ENCODE data around the gene RAD51.

The RAD51 gene

GRCh38 chr15:40722354-40722753, 27.4 kb downstream of the RAD51 start:
- Histone ChIP-seq H3K9ac (ENCODE audit: low read length) (no peak overlapping the region), H3K9me3 (ENCODE audit: low read length) (no peaks in the 10 kb centered on the region), H3K27ac (ENCODE audit: low read depth, low read length) (no peak overlapping the region), H3K36me3 (ENCODE audit: insufficient read depth, low read length) (no peaks in the 10 kb centered on the region), H3K27me3 (ENCODE audit: control insufficient read depth in 1 of 2, insufficient read depth in 2 of 2, low read length in 2 of 2) (no peaks in the 10 kb centered on the region), H3K4me1 (ENCODE audit: insufficient read depth, low read length) (no peaks in the 10 kb centered on the region), H3K4me3 (ENCODE audit: low read depth in 1 of 2, low read length in 2 of 2) (no peak overlapping the region)

GRCh38 chr15:40722934-40723333, 28.0 kb downstream of the RAD51 start:
- Histone ChIP-seq H3K36me3 (ENCODE audit: insufficient read depth, low read length) (no peaks in the 10 kb centered on the region), H3K4me1 (ENCODE audit: insufficient read depth, low read length) (no peaks in the 10 kb centered on the region), H3K9me3 (ENCODE audit: low read length) (no peaks in the 10 kb centered on the region), H3K27ac (ENCODE audit: low read depth, low read length) (no peak overlapping the region), H3K27me3 (ENCODE audit: control insufficient read depth in 1 of 2, insufficient read depth in 2 of 2, low read length in 2 of 2) (no peaks in the 10 kb centered on the region), H3K4me3 (ENCODE audit: low read depth in 1 of 2, low read length in 2 of 2) (no peak overlapping the region), H3K9ac (ENCODE audit: low read length) (no peak overlapping the region)

DNA sequence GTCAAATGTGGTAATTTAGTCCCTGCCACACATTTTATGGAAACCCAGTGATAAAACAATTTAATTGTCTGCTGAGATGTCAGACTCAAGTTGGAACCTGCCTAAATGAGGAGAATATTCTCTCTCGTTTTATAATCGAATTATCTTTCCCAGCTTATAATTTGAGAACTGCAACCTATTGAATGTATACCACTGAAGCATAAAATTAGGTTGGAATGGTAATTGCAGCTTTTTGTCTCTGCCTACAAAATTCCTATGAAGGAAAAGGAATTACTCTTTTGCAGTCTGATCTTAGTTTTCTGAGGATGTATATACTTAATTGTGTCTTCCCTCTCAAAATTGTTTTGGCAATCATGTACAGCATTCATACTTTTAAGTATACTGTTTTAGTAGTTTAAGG, 28.9 kb downstream of the RAD51 start:
- Histone ChIP-seq H3K9ac (ENCODE audit: low read length) (no peak overlapping the region), H3K4me3 (ENCODE audit: low read depth in 1 of 2, low read length in 2 of 2) (no peak overlapping the region), H3K27ac (ENCODE audit: low read depth, low read length) (no peak overlapping the region), H3K9me3 (ENCODE audit: low read length) (no peaks in the 10 kb centered on the region), H3K27me3 (ENCODE audit: control insufficient read depth in 1 of 2, insufficient read depth in 2 of 2, low read length in 2 of 2) (no peaks in the 10 kb centered on the region), H3K4me1 (ENCODE audit: insufficient read depth, low read length) (no peaks in the 10 kb centered on the region), H3K36me3 (ENCODE audit: insufficient read depth, low read length) (no peaks in the 10 kb centered on the region)

- H3K36me3 ChIP-seq (ENCODE audit: insufficient read depth, low read length) = peaks cover 15% of the 10 kb centered on the region
- no peaks in the 10 kb centered on the region for H3K4me1 ChIP-seq (ENCODE audit: insufficient read depth, low read length)
- no peaks in the 10 kb centered on the region for H3K27me3 ChIP-seq (ENCODE audit: control insufficient read depth in 1 of 2, insufficient read depth in 2 of 2, low read length in 2 of 2)
- H3K27ac ChIP-seq (ENCODE audit: low read depth, low read length) = no peak overlapping the region
- no peaks in the 10 kb centered on the region for H3K9me3 ChIP-seq (ENCODE audit: low read length)
- H3K4me3 ChIP-seq (ENCODE audit: low read depth in 1 of 2, low read length in 2 of 2) = no peak overlapping the region
- no peak overlapping the region for H3K9ac ChIP-seq (ENCODE audit: low read length)
Measured at GRCh38 chr15:40731034-40731433, 36.1 kb downstream of the RAD51 start.

- Histone ChIP-seq H3K36me3 (ENCODE audit: insufficient read depth, low read length) (peaks cover 47% of the 10 kb centered on the region), H3K4me3 (ENCODE audit: low read depth in 1 of 2, low read length in 2 of 2) (no peak overlapping the region), H3K27me3 (ENCODE audit: control insufficient read depth in 1 of 2, insufficient read depth in 2 of 2, low read length in 2 of 2) (no peaks in the 10 kb centered on the region), H3K9me3 (ENCODE audit: low read length) (no peaks in the 10 kb centered on the region), H3K27ac (ENCODE audit: low read depth, low read length) (no peak overlapping the region), H3K9ac (ENCODE audit: low read length) (no peak overlapping the region), H3K4me1 (ENCODE audit: insufficient read depth, low read length) (no peaks in the 10 kb centered on the region)
Measured at GRCh38 chr15:40736575-40736974, 41.6 kb downstream of the RAD51 start.

DNA sequence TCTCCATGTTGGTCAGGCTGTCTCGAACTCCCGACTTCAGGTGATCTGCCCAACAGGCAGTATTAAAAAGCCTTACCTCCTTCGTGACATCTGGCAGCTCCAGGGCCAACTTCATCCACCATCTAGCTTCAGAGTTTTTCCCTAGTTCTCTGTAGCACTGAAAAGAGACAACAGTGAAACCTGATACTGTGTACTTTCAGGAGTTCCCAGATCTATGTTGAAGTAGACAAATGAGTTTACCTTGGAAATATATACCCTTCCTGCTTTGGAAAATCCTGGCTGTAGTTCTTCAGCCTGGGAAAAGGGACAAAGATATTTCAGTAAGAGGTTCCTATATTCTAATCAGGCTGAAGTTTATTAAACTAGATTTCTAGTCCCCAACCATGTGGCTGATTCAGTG, 42.1 kb downstream of the RAD51 start:
- no peaks in the 10 kb centered on the region for H3K4me1 ChIP-seq (ENCODE audit: insufficient read depth, low read length)
- no peaks in the 10 kb centered on the region for H3K9me3 ChIP-seq (ENCODE audit: low read length)
- H3K27me3 ChIP-seq (ENCODE audit: control insufficient read depth in 1 of 2, insufficient read depth in 2 of 2, low read length in 2 of 2) = no peaks in the 10 kb centered on the region
- H3K9ac ChIP-seq (ENCODE audit: low read length) = no peak overlapping the region
- no peak overlapping the region for H3K27ac ChIP-seq (ENCODE audit: low read depth, low read length)
- H3K36me3 ChIP-seq (ENCODE audit: insufficient read depth, low read length) = peaks cover 47% of the 10 kb centered on the region
- H3K4me3 ChIP-seq (ENCODE audit: low read depth in 1 of 2, low read length in 2 of 2) = no peak overlapping the region

GRCh38 chr15:40739047-40739446, 44.1 kb downstream of the RAD51 start:
- H3K27ac ChIP-seq (ENCODE audit: low read depth, low read length) = no peak overlapping the region
- peaks cover 54% of the 10 kb centered on the region for H3K36me3 ChIP-seq (ENCODE audit: insufficient read depth, low read length)
- H3K4me3 ChIP-seq (ENCODE audit: low read depth in 1 of 2, low read length in 2 of 2) = no peak overlapping the region
- H3K9ac ChIP-seq (ENCODE audit: low read length) = no peak overlapping the region
- no peaks in the 10 kb centered on the region for H3K9me3 ChIP-seq (ENCODE audit: low read length)
- no peaks in the 10 kb centered on the region for H3K27me3 ChIP-seq (ENCODE audit: control insufficient read depth in 1 of 2, insufficient read depth in 2 of 2, low read length in 2 of 2)
- H3K4me1 ChIP-seq (ENCODE audit: insufficient read depth, low read length) = no peaks in the 10 kb centered on the region

DNA sequence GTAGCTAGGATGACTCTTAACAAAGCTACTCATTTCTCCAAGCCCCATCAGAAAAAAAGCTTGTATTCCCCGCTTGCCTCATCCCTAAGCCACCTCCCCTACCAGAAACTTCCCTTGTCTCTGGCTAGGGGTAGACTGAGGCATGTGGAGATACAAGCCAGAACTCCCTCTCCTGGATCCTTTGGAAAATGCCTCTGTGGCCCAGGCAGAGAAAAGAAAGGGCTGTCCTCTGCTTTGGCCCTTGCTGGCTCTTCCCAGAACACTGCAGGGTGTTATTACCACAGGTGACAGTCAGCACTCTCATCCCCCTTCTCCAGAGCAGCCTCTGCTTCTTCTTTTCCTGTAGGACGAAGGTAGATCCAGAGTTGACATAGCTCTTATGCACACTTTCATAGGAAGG, 44.9 kb downstream of the RAD51 start:
- Histone ChIP-seq H3K9ac (ENCODE audit: low read length) (no peak overlapping the region), H3K36me3 (ENCODE audit: insufficient read depth, low read length) (peaks cover 54% of the 10 kb centered on the region), H3K9me3 (ENCODE audit: low read length) (no peaks in the 10 kb centered on the region), H3K4me1 (ENCODE audit: insufficient read depth, low read length) (no peaks in the 10 kb centered on the region), H3K4me3 (ENCODE audit: low read depth in 1 of 2, low read length in 2 of 2) (no peak overlapping the region), H3K27ac (ENCODE audit: low read depth, low read length) (no peak overlapping the region), H3K27me3 (ENCODE audit: control insufficient read depth in 1 of 2, insufficient read depth in 2 of 2, low read length in 2 of 2) (no peaks in the 10 kb centered on the region)

DNA sequence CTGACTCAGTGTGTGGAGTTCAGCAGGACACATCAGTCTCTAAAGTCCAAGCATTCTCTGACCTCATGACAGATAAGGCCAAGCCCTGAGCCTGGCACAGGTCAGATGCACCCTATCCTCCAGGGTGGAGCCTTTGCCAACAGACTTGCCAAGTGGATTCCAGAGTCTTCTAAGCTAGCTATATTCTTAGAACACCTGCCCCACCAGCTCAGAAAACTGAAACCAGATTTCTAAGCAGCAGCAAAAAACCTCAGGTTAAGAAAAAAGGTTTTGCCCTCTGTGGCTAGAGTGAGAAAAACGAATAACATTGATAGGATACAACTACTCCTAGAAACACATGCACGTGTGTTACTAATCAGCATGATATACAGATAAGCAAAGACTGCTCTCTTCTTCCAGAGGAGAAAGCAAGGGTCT, 48.5 kb downstream of the RAD51 start:
- Histone ChIP-seq H3K4me3 (ENCODE audit: low read depth in 1 of 2, low read length in 2 of 2) (no peak overlapping the region), H3K27me3 (ENCODE audit: control insufficient read depth in 1 of 2, insufficient read depth in 2 of 2, low read length in 2 of 2) (no peaks in the 10 kb centered on the region), H3K9me3 (ENCODE audit: low read length) (no peaks in the 10 kb centered on the region), H3K36me3 (ENCODE audit: insufficient read depth, low read length) (peaks cover 31% of the 10 kb centered on the region), H3K9ac (ENCODE audit: low read length) (no peak overlapping the region), H3K4me1 (ENCODE audit: insufficient read depth, low read length) (no peaks in the 10 kb centered on the region), H3K27ac (ENCODE audit: low read depth, low read length) (no peak overlapping the region)

- no peaks in the 10 kb centered on the region for H3K4me1 ChIP-seq (ENCODE audit: insufficient read depth, low read length)
- peaks cover 29% of the 10 kb centered on the region for H3K36me3 ChIP-seq (ENCODE audit: insufficient read depth, low read length)
- H3K4me3 ChIP-seq (ENCODE audit: low read depth in 1 of 2, low read length in 2 of 2) = no peak overlapping the region
- no peak overlapping the region for H3K27ac ChIP-seq (ENCODE audit: low read depth, low read length)
- H3K9me3 ChIP-seq (ENCODE audit: low read length) = no peaks in the 10 kb centered on the region
- H3K27me3 ChIP-seq (ENCODE audit: control insufficient read depth in 1 of 2, insufficient read depth in 2 of 2, low read length in 2 of 2) = no peaks in the 10 kb centered on the region
- no peak overlapping the region for H3K9ac ChIP-seq (ENCODE audit: low read length)
Measured at GRCh38 chr15:40743921-40744814, 49.2 kb downstream of the RAD51 start.

DNA sequence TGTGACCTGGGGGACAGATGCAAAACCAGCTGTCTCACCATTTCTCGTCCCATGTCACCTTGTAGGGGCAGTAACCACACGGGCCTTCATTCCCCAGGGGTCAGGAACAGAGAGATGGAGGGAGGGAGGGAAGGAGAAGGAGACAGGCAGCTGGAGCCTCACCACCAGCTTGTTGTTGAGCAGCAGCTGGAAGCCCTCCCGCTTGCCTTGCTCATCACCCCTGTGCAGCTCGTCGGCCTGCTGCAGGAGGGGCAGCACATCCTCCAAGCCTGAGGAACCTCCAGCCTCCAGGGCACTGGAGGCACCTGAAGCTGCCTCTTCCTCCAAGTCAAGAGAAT, 49.8 kb downstream of the RAD51 start:
- H3K9me3 ChIP-seq (ENCODE audit: low read length) = no peaks in the 10 kb centered on the region
- no peak overlapping the region for H3K9ac ChIP-seq (ENCODE audit: low read length)
- no peaks in the 10 kb centered on the region for H3K4me1 ChIP-seq (ENCODE audit: insufficient read depth, low read length)
- no peak overlapping the region for H3K4me3 ChIP-seq (ENCODE audit: low read depth in 1 of 2, low read length in 2 of 2)
- no peaks in the 10 kb centered on the region for H3K27me3 ChIP-seq (ENCODE audit: control insufficient read depth in 1 of 2, insufficient read depth in 2 of 2, low read length in 2 of 2)
- H3K36me3 ChIP-seq (ENCODE audit: insufficient read depth, low read length) = peaks cover 26% of the 10 kb centered on the region
- no peak overlapping the region for H3K27ac ChIP-seq (ENCODE audit: low read depth, low read length)

DNA sequence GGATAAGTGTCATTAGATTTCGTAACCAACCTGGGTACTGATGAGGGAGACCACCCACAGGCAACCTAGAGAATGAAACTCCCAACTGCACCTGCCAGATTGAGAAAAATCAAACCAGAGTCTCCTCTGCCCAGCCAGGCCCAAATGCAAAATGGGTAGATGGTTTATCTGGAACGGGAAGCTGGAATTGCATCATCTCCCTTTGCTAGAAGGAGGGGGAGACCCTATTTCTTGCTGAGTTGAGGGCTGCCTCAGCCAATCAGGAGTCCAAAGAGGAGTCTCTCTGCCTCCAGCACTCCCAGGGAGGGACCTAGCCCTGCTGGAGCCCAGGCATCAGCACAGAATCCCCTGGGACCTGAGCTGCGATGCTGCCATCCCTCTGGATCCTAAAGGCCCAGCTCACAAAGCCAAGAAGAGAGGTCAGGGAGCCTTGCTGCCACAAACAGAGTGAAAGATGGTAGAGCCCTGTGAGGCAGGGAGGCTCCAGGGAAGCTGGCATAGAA, 52.0 kb downstream of the RAD51 start:
- no peaks in the 10 kb centered on the region for H3K4me1 ChIP-seq (ENCODE audit: insufficient read depth, low read length)
- H3K4me3 ChIP-seq (ENCODE audit: low read depth in 1 of 2, low read length in 2 of 2) = no peak overlapping the region
- peaks cover 41% of the 10 kb centered on the region for H3K36me3 ChIP-seq (ENCODE audit: insufficient read depth, low read length)
- no peaks in the 10 kb centered on the region for H3K9me3 ChIP-seq (ENCODE audit: low read length)
- no peaks in the 10 kb centered on the region for H3K27me3 ChIP-seq (ENCODE audit: control insufficient read depth in 1 of 2, insufficient read depth in 2 of 2, low read length in 2 of 2)
- H3K9ac ChIP-seq (ENCODE audit: low read length) = no peak overlapping the region
- no peak overlapping the region for H3K27ac ChIP-seq (ENCODE audit: low read depth, low read length)
